T47D (cell line): ENCODE results near the gene TBCEL.
"Not testable (repeated sequence)": the region's sequence is repeated elsewhere in the genome, so short reads cannot be mapped to it uniquely, and the experiment has no call there.

Source experiments
- DNase-seq, 2 experiments: peaks; one replicate each; pipeline versions ENCODE4 v3.0.0 to v3.0.0-alpha.2; 2011 to 2012; ENCODE audit warnings: low read depth in 1 of 2, low spot score in 1 of 2
- JUND ChIP-seq: IDR thresholded peaks from 2 replicates; pipeline ENCODE4 v1.6.1; 2012; ENCODE audit warnings: low read depth
- in situ Hi-C: cut with HindIII; loops from 2 replicates; pipeline ENCODE4 v1.10.0; 2016; ENCODE audit warnings: low sequenced_read_pairs, low pct_unique_long_range_greater_than_20kb

The TBCEL gene

DNA sequence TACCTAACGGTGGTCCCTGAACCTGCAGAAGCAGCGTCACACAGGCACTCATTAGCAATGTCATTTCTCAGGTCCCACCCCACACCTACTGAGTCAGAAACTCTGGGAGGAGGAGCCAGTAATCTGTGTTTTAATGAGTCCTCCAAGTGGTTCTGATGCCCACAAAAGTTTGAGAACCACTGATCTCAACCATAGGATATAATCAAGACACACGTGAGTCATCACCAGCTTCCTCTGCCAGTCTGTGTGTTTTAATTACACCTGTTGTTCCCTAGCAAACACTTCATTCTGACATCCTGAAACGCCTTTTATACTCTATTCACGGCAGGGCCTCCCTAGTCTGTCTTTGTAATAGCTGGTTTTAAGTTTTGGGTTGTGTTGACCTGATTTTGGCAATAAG lies 82.9 kb downstream of the TBCEL start:
- TF ChIP-seq JUND = no peak
- no peak for DNase-seq
- in situ Hi-C loops = no loop called here

DNA sequence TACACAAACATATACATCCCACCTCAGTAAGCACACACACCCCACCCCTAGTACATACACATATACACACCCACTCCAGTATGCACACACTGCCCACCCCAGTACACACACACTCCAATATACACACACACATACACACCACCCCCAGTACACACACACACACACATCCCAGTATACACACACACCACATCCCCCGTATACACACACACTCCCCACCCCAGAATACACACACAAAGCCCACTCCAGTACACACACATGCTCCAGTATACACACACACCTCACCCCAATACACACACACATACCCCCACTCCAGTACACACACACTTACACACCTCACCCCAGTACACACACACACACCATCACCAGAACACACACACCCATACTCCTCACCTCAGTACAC lies 84.5 kb downstream of the TBCEL start:
- DNase-seq = no peak
- in situ Hi-C loops = no loop called here
- TF ChIP-seq JUND = no peak

DNA sequence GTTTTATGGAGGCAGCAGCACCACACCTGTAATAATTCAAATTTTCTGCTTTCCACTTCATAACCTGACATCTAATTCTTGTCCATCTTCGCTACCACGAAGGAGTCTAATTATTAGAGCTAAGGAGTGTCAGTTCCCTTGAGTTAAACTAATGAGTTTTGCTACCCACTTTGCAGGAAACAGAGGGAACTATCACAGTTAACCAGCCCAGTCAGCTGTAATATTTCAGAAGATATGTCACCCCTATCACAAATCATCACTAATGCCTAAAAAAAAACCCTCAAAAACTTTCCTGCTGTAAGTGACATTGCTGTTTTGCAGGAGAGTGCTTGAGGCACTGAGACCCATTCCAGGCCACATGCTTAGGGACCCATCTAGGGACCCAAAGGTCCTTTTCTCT lies 85.6 kb downstream of the TBCEL start:
- DNase-seq = no peak
- in situ Hi-C loops = no loop called here
- no peak for TF ChIP-seq JUND

DNA sequence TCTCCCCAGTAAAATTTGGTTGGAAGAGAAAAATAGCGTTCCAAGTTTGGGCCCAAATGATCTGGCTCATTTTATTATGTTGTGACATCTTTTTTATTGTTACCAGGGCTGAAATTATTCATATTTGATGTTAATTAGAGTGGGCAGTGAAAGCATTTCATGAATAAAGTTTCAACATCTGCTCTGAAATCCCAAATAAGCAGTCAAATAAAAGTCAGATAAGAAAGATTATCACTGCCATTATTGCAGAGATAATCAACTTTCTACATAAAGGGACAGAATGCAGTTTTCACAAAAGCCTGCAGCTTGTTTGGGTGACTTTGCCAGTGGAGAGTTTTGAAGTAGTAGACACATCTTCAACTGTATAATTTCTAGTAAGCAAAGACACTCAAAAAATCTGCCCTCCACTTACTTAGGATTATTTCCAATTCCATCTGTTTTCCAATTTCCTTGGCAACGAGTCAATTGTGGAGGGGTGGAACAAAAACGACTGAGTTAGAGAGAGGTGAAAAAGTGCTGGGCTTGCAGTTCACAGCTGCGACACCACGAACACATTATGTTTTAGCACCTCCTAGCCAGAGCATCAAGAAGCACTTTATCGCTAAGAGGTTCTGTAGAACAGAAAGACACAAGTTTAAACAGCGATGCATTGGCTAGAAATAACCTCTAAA lies 86.1 kb downstream of the TBCEL start:
- no peak for TF ChIP-seq JUND
- DNase-seq = no peak
- in situ Hi-C loops = no loop called here

DNA sequence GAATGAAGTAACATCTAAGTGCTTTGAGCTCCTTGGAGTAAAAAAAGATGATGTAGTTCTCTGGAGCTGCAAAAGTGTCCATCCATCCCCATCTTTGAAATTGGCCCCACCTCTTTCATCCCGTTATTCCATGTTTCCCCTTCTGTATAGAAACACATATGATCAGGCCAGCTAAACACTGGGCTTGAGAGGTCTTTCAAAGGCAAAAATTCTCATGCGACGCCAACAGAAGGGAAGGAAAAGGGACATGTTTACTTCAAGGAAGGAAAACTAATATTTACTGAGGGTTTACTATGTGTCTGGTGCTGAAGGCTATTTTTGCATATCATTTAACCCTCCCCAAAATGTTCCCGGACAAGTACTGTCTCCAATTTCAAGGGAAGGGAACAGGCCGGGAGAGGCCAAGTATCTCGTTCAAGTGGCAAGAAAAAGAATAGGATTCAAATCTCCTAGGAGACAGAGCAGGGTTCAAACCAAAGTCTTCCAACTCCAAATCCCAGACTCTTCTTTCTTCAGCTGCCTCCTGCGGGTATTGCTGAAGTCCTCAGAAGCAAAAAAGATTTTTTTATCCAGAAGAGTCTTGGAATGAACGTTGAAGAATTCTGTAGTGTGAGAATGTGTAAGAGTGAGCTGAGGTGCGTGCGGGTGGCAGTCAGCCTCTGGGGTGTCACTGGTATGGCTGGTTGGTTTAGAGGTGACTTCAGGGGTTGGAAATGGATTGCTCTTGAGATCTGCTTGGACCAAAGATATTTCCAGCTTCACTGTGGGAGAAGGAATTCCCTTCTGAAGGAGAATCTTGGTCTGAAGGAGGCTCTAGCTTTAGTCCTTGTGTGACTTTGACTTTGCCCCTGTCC lies 87.2 kb downstream of the TBCEL start:
- no peak for DNase-seq
- TF ChIP-seq JUND = no peak
- in situ Hi-C loops = no loop called here

DNA sequence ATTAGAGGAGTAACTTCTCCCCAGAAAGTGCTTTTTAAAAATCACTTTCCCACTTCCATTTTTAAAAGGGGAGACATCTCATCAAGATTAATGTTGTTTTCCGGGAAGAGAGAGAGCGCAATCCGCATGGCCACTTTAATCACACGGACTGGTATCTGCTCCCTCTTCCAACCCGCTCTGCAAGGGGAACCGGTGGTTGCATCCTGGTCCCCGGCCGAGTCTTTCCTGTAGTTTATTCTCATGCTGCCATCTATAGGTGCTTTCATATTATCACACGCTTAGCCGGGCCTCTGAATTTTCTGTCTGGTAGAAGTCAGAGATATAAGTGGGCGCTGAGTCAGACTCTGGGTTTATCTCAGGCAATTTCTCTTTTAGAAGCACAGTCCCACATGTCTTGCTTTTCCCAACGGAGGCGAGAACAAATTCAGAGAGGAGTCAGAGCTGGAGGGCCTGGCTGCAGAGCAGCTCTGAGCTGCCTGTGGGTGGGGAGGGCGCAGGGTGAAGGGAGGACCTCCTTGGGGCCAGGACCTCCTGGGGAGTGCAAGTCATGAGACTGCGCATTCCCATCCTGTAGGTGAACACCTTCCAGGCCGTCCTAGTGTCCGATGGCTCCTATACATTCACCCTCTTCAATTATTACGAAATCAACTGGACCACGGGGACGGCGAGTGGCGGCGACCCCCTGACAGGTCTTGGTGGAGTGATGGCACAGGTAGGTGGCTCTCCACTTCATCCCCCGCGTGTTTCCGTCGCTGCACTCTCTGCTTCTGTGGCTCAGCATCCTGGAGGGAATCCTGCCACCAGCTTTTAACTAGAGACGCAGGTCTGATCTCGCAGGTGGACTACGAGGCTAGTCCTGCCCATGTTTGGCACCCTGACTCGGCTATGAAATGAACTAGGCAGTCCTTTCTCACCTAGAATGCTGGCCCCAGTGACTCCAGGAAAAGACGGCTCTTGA lies 88.9 kb downstream of the TBCEL start:
- in situ Hi-C loops = no loop called here
- no peak for TF ChIP-seq JUND
- DNase-seq = peak; percentile 86 to 89

DNA sequence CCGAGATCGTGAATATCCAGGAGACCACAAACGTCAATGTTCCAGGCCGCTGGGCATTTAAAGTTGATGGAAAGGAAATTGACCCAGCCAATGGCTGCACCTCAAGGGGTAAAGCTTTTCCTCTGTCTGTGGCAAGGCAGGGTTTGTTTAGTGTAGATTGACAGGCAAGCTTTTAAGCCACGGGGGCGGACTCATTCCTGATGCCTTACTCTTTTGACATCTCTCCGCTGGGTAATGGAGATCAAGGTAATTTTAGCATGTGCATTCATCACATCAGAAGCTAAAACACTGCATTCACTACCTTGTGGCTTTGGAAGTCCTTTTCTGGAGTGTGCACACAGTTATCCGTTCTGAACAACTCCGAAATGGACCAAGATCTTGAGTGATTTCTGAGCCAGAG lies 89.7 kb downstream of the TBCEL start:
- TF ChIP-seq JUND = no peak
- in situ Hi-C loops = no loop called here
- DNase-seq = no peak

DNA sequence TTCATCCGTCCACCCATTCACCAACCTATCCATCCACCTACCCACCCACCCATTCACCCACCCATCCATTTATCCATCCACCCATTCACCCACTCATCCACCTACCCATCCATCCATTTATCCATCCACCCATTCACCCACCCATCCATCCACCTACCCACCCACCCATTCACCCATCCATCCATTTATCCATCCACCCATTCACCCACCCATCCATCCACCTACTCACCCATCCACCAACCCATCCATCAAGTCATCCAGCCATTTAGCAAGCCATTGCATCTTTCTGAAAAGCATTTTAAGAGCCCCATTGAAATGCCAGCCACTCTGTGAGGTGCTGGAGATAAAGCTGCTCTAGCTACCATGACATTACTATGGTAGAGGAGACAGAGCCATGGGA lies 91.1 kb downstream of the TBCEL start:
- in situ Hi-C loops, DNase-seq: not testable (repeated sequence)

DNA sequence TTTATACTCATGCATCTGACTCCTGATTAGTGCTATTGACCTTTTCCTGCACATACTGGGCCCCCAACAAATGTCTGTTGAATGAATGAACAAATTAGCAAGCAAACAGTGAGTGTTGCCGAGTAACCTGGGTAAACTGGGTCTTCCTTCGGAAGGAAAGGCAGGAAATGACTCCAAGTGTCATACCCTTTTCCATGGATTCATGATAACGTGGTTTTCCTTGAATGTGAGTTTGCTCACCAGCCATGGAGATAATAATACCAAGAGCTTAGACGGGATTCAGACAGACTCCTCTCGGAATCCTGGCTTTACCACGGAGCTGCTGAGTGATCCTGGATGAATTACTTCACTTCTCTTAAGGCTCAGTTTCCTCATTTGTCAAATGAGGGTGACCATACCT lies 93.9 kb downstream of the TBCEL start:
- in situ Hi-C loops = no loop called here
- no peak for DNase-seq
- TF ChIP-seq JUND = no peak

DNA sequence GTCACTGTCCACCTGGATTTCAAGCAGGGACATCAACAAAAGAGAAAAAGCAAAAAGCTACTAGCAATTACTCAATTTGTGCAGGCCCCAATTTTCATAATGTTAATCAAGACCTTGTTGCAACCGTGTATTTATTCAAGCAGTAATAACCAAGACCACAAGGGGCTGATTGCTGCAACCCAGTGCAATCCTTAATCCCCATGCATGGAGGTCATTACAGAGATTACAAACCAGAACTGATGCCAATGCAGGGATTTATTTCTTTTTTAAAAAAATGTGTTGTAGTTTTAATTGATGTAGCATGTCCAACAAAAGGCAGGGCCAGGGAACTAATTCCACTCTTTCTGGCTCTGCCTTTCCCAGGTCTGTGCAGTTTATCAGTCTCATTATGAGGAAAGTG lies 95.5 kb downstream of the TBCEL start:
- TF ChIP-seq JUND = no peak
- in situ Hi-C loops = no loop called here
- no peak for DNase-seq

DNA sequence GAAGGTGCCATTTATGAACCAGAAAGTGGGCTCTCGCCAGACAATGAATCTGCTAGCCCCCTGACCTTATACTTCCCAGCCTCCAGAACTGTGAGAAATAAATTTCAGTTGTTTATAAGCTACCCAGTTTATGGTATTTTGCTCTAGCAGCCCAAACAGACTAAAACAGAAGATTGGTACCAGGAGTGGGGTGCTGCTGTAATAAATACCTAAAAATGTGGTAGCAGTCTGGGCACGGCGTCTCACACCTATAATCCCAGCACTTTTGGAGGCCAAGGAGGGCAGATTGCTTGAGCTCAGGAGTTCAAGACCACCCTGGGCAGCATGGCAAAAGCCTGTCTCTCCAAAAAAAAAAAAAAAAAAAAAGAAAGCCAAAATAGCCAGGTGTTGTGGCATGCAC lies 98.4 kb downstream of the TBCEL start:
- DNase-seq = no peak
- in situ Hi-C loops = no loop called here
- no peak for TF ChIP-seq JUND

DNA sequence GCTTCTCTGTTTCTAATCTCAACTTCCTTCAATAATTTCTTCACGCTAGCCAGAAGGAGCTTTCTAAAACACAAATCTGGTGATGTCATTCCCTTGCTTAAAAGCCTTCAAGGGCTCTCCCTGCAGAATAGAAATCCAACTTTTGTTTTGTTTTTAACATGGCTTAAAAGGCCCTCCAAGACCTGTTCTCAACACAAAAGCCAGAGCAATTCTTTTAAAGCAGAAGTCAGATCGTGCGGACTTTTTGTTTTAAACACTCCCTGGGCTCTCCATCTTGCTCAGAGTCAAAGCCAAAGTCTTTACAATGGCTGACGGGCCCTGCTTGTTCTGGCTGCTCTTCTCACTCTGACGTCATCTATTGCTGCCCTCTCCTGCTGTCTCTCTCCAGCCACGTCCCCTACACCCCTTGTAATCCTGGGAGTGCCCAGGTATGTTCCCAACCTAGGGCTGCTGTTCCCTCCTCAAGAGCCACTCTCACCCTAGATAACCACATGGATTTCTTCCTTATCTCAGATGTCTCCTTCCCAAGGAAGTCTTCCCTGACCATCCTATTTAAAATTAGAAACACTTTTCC lies 99.7 kb downstream of the TBCEL start:
- TF ChIP-seq JUND = no peak
- DNase-seq = no peak
- in situ Hi-C loops = no loop called here
